ENCODE measurements around the gene TSFM. TPM values are rescaled to one million over a fixed set of nuclear protein-coding genes. Genes with fewer than 3 reads are reported as not detected.

TSFM gene
- total RNA-seq, 2 experiments from 2014 or later: 25.8 to 26.9 TPM

DNA sequence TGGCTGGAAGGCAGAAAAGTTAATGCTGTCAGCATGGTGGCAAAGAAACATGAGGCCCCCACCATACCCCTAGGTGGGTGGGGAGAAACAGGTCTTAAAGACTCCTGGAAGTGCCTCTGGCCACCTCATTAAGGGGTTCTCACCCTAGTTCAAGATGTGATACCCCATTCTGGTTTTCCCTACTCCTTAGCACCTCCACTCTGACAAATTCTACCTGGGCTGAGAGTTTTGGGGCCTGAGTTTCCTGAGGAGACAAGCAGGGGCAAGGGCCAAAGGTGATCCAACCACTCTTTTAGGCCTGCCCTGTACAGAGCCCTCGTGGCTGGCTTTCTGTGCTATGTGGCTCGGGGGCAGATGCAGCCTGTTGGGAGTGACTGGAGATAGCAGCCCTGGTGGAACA lies 43.8 kb downstream of the TSFM start:
- H3K27ac Mint-ChIP-seq: peak overlapping the region; percentile 53
- CTCF ChIA-PET: no interaction called here
- no peaks in the 10 kb centered on the region for H3K27me3 Mint-ChIP-seq
- TF ChIP-seq, protein P1, sequence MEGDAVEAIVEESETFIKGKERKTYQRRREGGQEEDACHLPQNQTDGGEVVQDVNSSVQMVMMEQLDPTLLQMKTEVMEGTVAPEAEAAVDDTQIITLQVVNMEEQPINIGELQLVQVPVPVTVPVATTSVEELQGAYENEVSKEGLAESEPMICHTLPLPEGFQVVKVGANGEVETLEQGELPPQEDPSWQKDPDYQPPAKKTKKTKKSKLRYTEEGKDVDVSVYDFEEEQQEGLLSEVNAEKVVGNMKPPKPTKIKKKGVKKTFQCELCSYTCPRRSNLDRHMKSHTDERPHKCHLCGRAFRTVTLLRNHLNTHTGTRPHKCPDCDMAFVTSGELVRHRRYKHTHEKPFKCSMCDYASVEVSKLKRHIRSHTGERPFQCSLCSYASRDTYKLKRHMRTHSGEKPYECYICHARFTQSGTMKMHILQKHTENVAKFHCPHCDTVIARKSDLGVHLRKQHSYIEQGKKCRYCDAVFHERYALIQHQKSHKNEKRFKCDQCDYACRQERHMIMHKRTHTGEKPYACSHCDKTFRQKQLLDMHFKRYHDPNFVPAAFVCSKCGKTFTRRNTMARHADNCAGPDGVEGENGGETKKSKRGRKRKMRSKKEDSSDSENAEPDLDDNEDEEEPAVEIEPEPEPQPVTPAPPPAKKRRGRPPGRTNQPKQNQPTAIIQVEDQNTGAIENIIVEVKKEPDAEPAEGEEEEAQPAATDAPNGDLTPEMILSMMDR (IDR thresholded peaks at IDR 0.05): no peak
- H3K9me3 ChIP-seq (ENCODE audit: control insufficient read depth in 1 of 2, insufficient read depth in 1 of 2, low read length in 2 of 2): no peaks in the 10 kb centered on the region
- POLR2A ChIA-PET: no interaction called here
- no peaks in the 10 kb centered on the region for H3K9me3 Mint-ChIP-seq
- no peak overlapping the region for H3K27ac ChIP-seq (ENCODE audit: low read depth in 1 of 2, low read length in 2 of 2)
- H3K4me1 Mint-ChIP-seq (ENCODE audit: low read depth): peaks cover 23% of the 10 kb centered on the region
- H3K36me3 ChIP-seq (ENCODE audit: insufficient read depth, low read length): peaks cover 83% of the 10 kb centered on the region
- ATAC-seq (ENCODE audit: poor library complexity) (no peak), DNase-seq (no peak)
- H3K27me3 ChIP-seq (ENCODE audit: control insufficient read depth in 1 of 2, insufficient read depth in 2 of 2, low read length in 2 of 2): no peaks in the 10 kb centered on the region
- H3K4me3 Mint-ChIP-seq: no peak overlapping the region
- intact Hi-C loops (cut with DNase I, micrococcal nuclease): no loop called here
- peaks cover 91% of the 10 kb centered on the region for H3K36me3 Mint-ChIP-seq (ENCODE audit: low read depth)
- peaks cover 36% of the 10 kb centered on the region for H3K4me1 ChIP-seq (ENCODE audit: insufficient read depth, low read length)
- H3K4me3 ChIP-seq (ENCODE audit: low read length): no peak overlapping the region

DNA sequence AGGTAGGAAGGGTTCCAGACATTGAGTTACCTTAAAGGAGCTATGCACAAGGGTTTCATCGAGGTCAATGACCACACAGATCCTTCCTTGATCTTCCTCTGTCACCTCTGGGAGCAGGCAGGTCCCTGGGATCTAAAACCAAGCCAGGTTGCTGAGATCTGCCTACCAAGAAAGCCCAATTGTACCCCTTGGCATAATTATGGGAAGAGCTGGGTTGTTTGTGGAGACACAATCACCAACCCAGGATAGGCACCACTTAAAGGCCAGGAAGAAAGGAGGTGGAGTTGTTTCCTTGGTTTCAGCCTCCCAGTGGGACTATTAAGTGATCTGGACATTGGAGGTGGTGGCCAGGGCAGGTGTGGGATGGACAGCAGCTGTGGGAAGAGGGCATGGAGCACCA lies 44.4 kb downstream of the TSFM start:
- Histone ChIP-seq H3K9me3 (ENCODE audit: control insufficient read depth in 1 of 2, insufficient read depth in 1 of 2, low read length in 2 of 2) (no peaks in the 10 kb centered on the region), H3K27me3 (ENCODE audit: control insufficient read depth in 1 of 2, insufficient read depth in 2 of 2, low read length in 2 of 2) (no peaks in the 10 kb centered on the region), H3K4me3 (ENCODE audit: low read length) (no peak overlapping the region), H3K36me3 (ENCODE audit: insufficient read depth, low read length) (peaks cover 78% of the 10 kb centered on the region), H3K4me1 (ENCODE audit: insufficient read depth, low read length) (peaks cover 42% of the 10 kb centered on the region), H3K27ac (ENCODE audit: low read depth in 1 of 2, low read length in 2 of 2) (peak overlapping the region in 1 of 2 donors; percentile 27)
- CTCF ChIA-PET: no interaction called here
- ATAC-seq (ENCODE audit: poor library complexity): no peak
- H3K9me3 Mint-ChIP-seq: no peaks in the 10 kb centered on the region
- H3K4me3 Mint-ChIP-seq: no peak overlapping the region
- H3K4me1 Mint-ChIP-seq (ENCODE audit: low read depth): peaks cover 29% of the 10 kb centered on the region
- peak overlapping the region; percentile 53 for H3K27ac Mint-ChIP-seq
- TF ChIP-seq, protein P1 (IDR thresholded peaks at IDR 0.05): no peak
- POLR2A ChIA-PET: no interaction called here
- no peaks in the 10 kb centered on the region for H3K27me3 Mint-ChIP-seq
- DNase-seq: no peak
- peaks cover 88% of the 10 kb centered on the region for H3K36me3 Mint-ChIP-seq (ENCODE audit: low read depth)
- intact Hi-C loops (cut with DNase I, micrococcal nuclease): no loop called here

GRCh38 chr12:57829025-57829777 lies 46.6 kb downstream of the TSFM start:
- Histone ChIP-seq H3K4me3 (ENCODE audit: low read length) (no peak overlapping the region), H3K36me3 (ENCODE audit: insufficient read depth, low read length) (peaks cover 58% of the 10 kb centered on the region), H3K9me3 (ENCODE audit: control insufficient read depth in 1 of 2, insufficient read depth in 1 of 2, low read length in 2 of 2) (no peaks in the 10 kb centered on the region), H3K4me1 (ENCODE audit: insufficient read depth, low read length) (peaks cover 64% of the 10 kb centered on the region), H3K27ac (ENCODE audit: low read depth in 1 of 2, low read length in 2 of 2) (no peak overlapping the region), H3K27me3 (ENCODE audit: control insufficient read depth in 1 of 2, insufficient read depth in 2 of 2, low read length in 2 of 2) (no peaks in the 10 kb centered on the region)
- POLR2A ChIA-PET: interaction anchor here (1.1 kb wide), 1 partner anchor 9 kb away, joined by 3 read pairs; no protein-coding TSS in a partner anchor
- no peaks in the 10 kb centered on the region for H3K27me3 Mint-ChIP-seq
- peaks cover 51% of the 10 kb centered on the region for H3K4me1 Mint-ChIP-seq (ENCODE audit: low read depth)
- no peaks in the 10 kb centered on the region for H3K9me3 Mint-ChIP-seq
- ATAC-seq (ENCODE audit: poor library complexity) (no peak), DNase-seq (no peak)
- CTCF ChIA-PET: interaction anchor here (2.0 kb wide), 1 partner anchor 76 kb away, joined by 11 read pairs; no protein-coding TSS in a partner anchor
- peaks cover 65% of the 10 kb centered on the region for H3K36me3 Mint-ChIP-seq (ENCODE audit: low read depth)
- TF ChIP-seq, protein P1 (IDR thresholded peaks at IDR 0.05): no peak
- intact Hi-C loops (cut with DNase I, micrococcal nuclease): no loop called here
- peak overlapping the region; percentile 92 for H3K27ac Mint-ChIP-seq
- H3K4me3 Mint-ChIP-seq: no peak overlapping the region

All from CD4-positive, alpha-beta T cell (primary cell).